GM12878 (cell line): Measurements from ENCODE around the gene PLOD2. TPM values are rescaled to one million over a fixed set of nuclear protein-coding genes. Genes with fewer than 3 reads are reported as not detected.

Experiments
- ATAC-seq: fragments of 200-7000 bp; cut with Tn5 transposase; 3 replicates; pipeline ENCODE4 v1.9.1; 2020; ENCODE audit warnings: mild to moderate bottlenecking, moderate library complexity
- BruUV-seq: library from RNA; stranded (reverse); fragments of 400-500 nt; replicated peaks from 2 replicates; lab custom pipeline; 2021; lab: Mats Ljungman, UMichigan
- CTCF ChIA-PET: fragments of 300-600 bp; sonication (Branson Sonifier 250); formaldehyde crosslinking; extraction: SDS; loops from one replicate; lab custom pipeline; 2021; ENCODE audit warnings: inconsistent platforms; lab: Yijun Ruan, JAX
- POLR2A ChIA-PET: fragments of 350-600 bp; formaldehyde crosslinking; extraction: SDS; loops from one replicate; lab custom pipeline; 2021; ENCODE audit warnings: inconsistent platforms; lab: Charles Lee
- RAD21 ChIA-PET: fragments of 300-600 bp; sonication (Branson Sonifier 250); formaldehyde crosslinking; loops from one replicate; lab custom pipeline; 2023; ENCODE audit warnings: antibody characterized with exemption; ENCODE audit not compliant: unreplicated experiment; lab: Charles Lee
- SMC1A ChIA-PET: fragments of 300-600 bp; sonication (Branson Sonifier 250); formaldehyde crosslinking; loops from one replicate; lab custom pipeline; 2023; ENCODE audit not compliant: unreplicated experiment, uncharacterized antibody; lab: Charles Lee
- DNase-seq: peaks from one replicate; pipeline ENCODE4 v3.0.0-alpha.2; 2011; ENCODE audit warnings: low read depth, low spot score
- FAIRE-seq: peaks from 3 replicates; lab custom pipeline; 2011; peaks lifted over from hg19 to GRCh38; lab: Jason Lieb, UNC
- H2AFZ ChIP-seq: 2 replicates; pipeline ENCODE4 v1.6.0; 2011; ENCODE audit warnings: low read depth, low read length, control low read depth; ENCODE audit not compliant: control insufficient read depth
- H3K27ac ChIP-seq: 2 replicates; pipeline ENCODE4 v1.5.1; 2011; ENCODE audit warnings: control low read depth; ENCODE audit not compliant: control insufficient read depth, insufficient read depth
- H3K27me3 ChIP-seq, 2 experiments: replicated peaks in 1 of 2; 2 replicates each; pipeline versions ENCODE4 v1.6.0 to v1.6.1; 2011; ENCODE audit warnings: low read length in 1 of 2; ENCODE audit not compliant: control insufficient read depth in 2 of 2, insufficient read depth in 2 of 2
- H3K36me3 ChIP-seq, 2 experiments: 2 replicates each; pipeline ENCODE4 v1.5.1; 2011; ENCODE audit warnings: low read length in 1 of 2; ENCODE audit not compliant: control insufficient read depth in 2 of 2, insufficient read depth in 2 of 2
- H3K4me1 ChIP-seq: 2 replicates; pipeline ENCODE4 v1.6.1; 2011; ENCODE audit warnings: mild to moderate bottlenecking, low read length, moderate library complexity, mixed read lengths; ENCODE audit not compliant: control insufficient read depth, insufficient read depth
- H3K4me2 ChIP-seq: 2 replicates; pipeline ENCODE4 v1.6.0; 2011; ENCODE audit warnings: control low read depth; ENCODE audit not compliant: control insufficient read depth, insufficient read depth
- H3K4me3 ChIP-seq: fragments of 200-600 bp; sonication (generic); 2 replicates; pipeline ENCODE4 v1.5.1; 2016
- H3K79me2 ChIP-seq: 2 replicates; pipeline ENCODE4 v1.6.0; 2011; ENCODE audit warnings: low read length; ENCODE audit not compliant: control insufficient read depth, insufficient read depth
- H3K9ac ChIP-seq: 2 replicates; pipeline ENCODE4 v1.8.0; 2011; ENCODE audit warnings: low read length, control low read depth, mixed read lengths; ENCODE audit not compliant: control insufficient read depth, insufficient read depth
- H3K9me3 ChIP-seq: replicated peaks from 3 replicates; pipeline ENCODE4 v1.5.1; 2011; ENCODE audit warnings: mild to moderate bottlenecking, low read length; ENCODE audit not compliant: control insufficient read depth, insufficient read depth
- H4K20me1 ChIP-seq: 2 replicates; pipeline ENCODE4 v1.6.0; 2011; ENCODE audit not compliant: control insufficient read depth, insufficient read depth
- BMI1 ChIP-seq: fragments of 450-650 bp; IDR thresholded peaks from 2 replicates; pipeline ENCODE4 v1.6.1; 2016; ENCODE audit warnings: mild to moderate bottlenecking, moderate library complexity, borderline replicate concordance
- CHD2 ChIP-seq: IDR thresholded peaks from 2 replicates; pipeline ENCODE4 v1.6.1; 2011; ENCODE audit warnings: low read depth, low read length, improper control_type of control experiment, borderline replicate concordance
- FOS ChIP-seq: IDR thresholded peaks from 3 replicates; pipeline ENCODE4 v1.6.1; 2011; ENCODE audit warnings: borderline replicate concordance; ENCODE audit not compliant: insufficient read length; ENCODE audit errors: extremely low read depth
- HDAC6 ChIP-seq: fragments of 200-600 bp; sonication (generic); IDR thresholded peaks from one replicate; pipeline ENCODE4 v1.8.0; 2017; ENCODE audit warnings: antibody characterized with exemption; ENCODE audit not compliant: unreplicated experiment
- HDGF ChIP-seq: fragments of 450-650 bp; IDR thresholded peaks from 2 replicates; pipeline ENCODE4 v1.6.1; 2016; ENCODE audit warnings: antibody characterized with exemption
- IRF4 ChIP-seq: IDR thresholded peaks from 2 replicates; pipeline ENCODE4 v1.6.1; 2011; ENCODE audit warnings: low read depth, low read length
- NR2C2 ChIP-seq: IDR thresholded peaks from 2 replicates; pipeline ENCODE4 v1.6.1; 2011; ENCODE audit warnings: borderline replicate concordance, low read depth; ENCODE audit not compliant: control insufficient read depth, insufficient read length
- PML ChIP-seq: IDR thresholded peaks from 2 replicates; pipeline ENCODE4 v1.6.1; 2012; ENCODE audit warnings: low read length, inconsistent platforms
- RELA ChIP-seq: fragments of 450-650 bp; IDR thresholded peaks from 2 replicates; pipeline ENCODE4 v1.8.0; 2014; ENCODE audit warnings: borderline replicate concordance; ENCODE audit not compliant: partially characterized antibody
- SP1 ChIP-seq: IDR thresholded peaks from one replicate; pipeline ENCODE4 v1.6.1; 2011; ENCODE audit warnings: low read depth, low read length
- TARDBP ChIP-seq: IDR thresholded peaks from 2 replicates; pipeline ENCODE4 v1.6.1; 2016; ENCODE audit warnings: borderline replicate concordance
- TCF7 ChIP-seq: IDR thresholded peaks from 2 replicates; pipeline ENCODE4 v1.6.1; 2014; ENCODE audit warnings: antibody characterized with exemption, borderline replicate concordance
- WRNIP1 ChIP-seq: IDR thresholded peaks from 2 replicates; pipeline ENCODE4 v1.6.1; 2011; ENCODE audit warnings: low read depth, low read length, improper control_type of control experiment, borderline replicate concordance
- YBX1 ChIP-seq: fragments of 450-650 bp; IDR thresholded peaks from 2 replicates; pipeline ENCODE4 v1.6.1; 2016; ENCODE audit warnings: antibody characterized with exemption
- ZBED1 ChIP-seq: IDR thresholded peaks from 2 replicates; pipeline ENCODE4 v1.6.1; 2016; ENCODE audit warnings: borderline replicate concordance
- WGBS: methylation state at CpG from one replicate; pipeline ENCODE4 v1.1.6; 2016; ENCODE audit warnings: low lambda C conversion rate; ENCODE audit not compliant: insufficient replicate concordance, insufficient coverage; ENCODE audit errors: missing lambda C conversion rate; 5-methylcytosine and 5-hydroxymethylcytosine counted together
- in situ Hi-C: fragments of 300-500 bp; cut with MboI; formaldehyde crosslinking; loops from 9 replicates; pipeline ENCODE4 v1.14.3; 2018; ENCODE audit warnings: mixed read lengths
- intact Hi-C: fragments of 100-400 bp; cut with micrococcal nuclease; formaldehyde crosslinking; loops from one replicate; pipeline ENCODE4 v1.14.2; 2022; ENCODE audit not compliant: unreplicated experiment
- polyA plus RNA-seq, 11 experiments: library from polyadenylated mRNA; depleted of rRNA in 4 of 11; unstranded in 6 of 11; stranded (reverse) in 5 of 11; fragments of >200 nt; fragmentation: Nextera tagmentation in 4 of 11; fragmentation: Illumina TruSeq in 1 of 11; extraction: Ambion mirVana in 4 of 11; extraction: Trizol in 1 of 11; gene quantifications; 1 replicate in 1 of 11; 2 replicates in 10 of 11; pipeline versions ENCODE4 v1.2.1 to v1.2.3, GENCODE V29; 2011 to 2016; ENCODE audit warnings: inconsistent platforms in 2 of 11, missing spikeins in 2 of 11, low read depth in 1 of 11
- total RNA-seq, 4 experiments: library from RNA; depleted of rRNA in 3 of 4; stranded (reverse); fragments of >200 nt in 3 of 4; fragmentation: Illumina TruSeq in 1 of 4; extraction: Trizol in 1 of 4; gene quantifications; 2 replicates each; pipeline versions ENCODE4 v1.2.1 to v1.2.3, GENCODE V29; 2013 to 2021
- TF ChIP-seq, protein P1 (sequence below), 3 experiments: IDR thresholded peaks in 2 of 3; conservative IDR thresholded peaks in 1 of 3; 2 replicates each; pipeline ENCODE4 v1.5.1; 2011; ENCODE audit warnings: low read depth in 3 of 3, low read length in 3 of 3, mild to moderate bottlenecking in 3 of 3, control low read depth in 2 of 3, moderate library complexity in 2 of 3, inconsistent platforms in 1 of 3, mixed read lengths in 1 of 3; ENCODE audit not compliant: control insufficient read depth in 2 of 3, insufficient read depth in 1 of 3; ENCODE audit errors: extremely low read depth in 1 of 3
- TF ChIP-seq, protein P2 (sequence below): IDR thresholded peaks from 2 replicates; pipeline ENCODE4 v1.6.1; 2012; ENCODE audit warnings: mild to moderate bottlenecking, low read depth, low read length
- TF ChIP-seq, protein P3 (sequence below): IDR thresholded peaks from 2 replicates; pipeline ENCODE4 v1.6.1; 2012; ENCODE audit warnings: low read depth, low read length, improper control_type of control experiment

The PLOD2 gene
- total and polyA plus RNA-seq, 10 of the 15 experiments (the other 5 are each of a cell fraction or from before 2014, with no cell fraction given): 0.03 to 0.56 (median 0.33) TPM; not detected in 4

DNA sequence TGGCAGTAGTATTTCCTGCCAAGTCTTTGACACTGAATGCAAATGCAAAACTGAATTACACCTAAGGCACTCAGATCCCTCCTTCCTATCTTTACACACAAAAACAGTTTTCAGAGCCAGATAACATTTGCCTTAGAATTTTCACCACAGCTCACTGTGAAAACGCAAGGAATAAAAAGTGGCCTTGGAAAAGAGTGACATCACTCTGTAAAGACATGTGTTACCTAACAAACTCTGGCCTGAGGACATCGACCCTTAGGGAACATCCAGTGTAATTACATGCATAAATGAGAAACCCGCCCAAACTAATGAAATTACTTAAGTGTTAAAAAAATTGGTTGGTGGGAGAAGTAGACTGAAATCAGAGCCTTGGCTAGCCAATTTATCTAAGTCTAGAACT, 88.9 kb downstream of the PLOD2 start:
- Histone ChIP-seq H3K9ac (no peak overlapping the region), H3K4me2 (no peak overlapping the region), H3K27me3 (no peaks in the 10 kb centered on the region), H2AFZ (no peak overlapping the region), H3K4me3 (no peak overlapping the region)
- intact Hi-C loops (no loop called here), in situ Hi-C loops (loop anchor here (25.0 kb wide), 1 partner anchor 515 kb away; no protein-coding TSS in a partner anchor)
- BruUV-seq: no TSS peak
- POLR2A ChIA-PET: no interaction called here
- no peak for FAIRE-seq
- SMC1A ChIA-PET: interaction anchor here (1.0 kb wide), 1 partner anchor 117 kb away, joined by 3 read pairs; no protein-coding TSS in a partner anchor
- ATAC-seq: no peak; the same call in 2 of the 3 replicates
- no peak for DNase-seq
- no peak for TF ChIP-seq HDAC6
- no peak for TF ChIP-seq TARDBP
- no peak for TF ChIP-seq FOS
- TF ChIP-seq, protein P1, sequence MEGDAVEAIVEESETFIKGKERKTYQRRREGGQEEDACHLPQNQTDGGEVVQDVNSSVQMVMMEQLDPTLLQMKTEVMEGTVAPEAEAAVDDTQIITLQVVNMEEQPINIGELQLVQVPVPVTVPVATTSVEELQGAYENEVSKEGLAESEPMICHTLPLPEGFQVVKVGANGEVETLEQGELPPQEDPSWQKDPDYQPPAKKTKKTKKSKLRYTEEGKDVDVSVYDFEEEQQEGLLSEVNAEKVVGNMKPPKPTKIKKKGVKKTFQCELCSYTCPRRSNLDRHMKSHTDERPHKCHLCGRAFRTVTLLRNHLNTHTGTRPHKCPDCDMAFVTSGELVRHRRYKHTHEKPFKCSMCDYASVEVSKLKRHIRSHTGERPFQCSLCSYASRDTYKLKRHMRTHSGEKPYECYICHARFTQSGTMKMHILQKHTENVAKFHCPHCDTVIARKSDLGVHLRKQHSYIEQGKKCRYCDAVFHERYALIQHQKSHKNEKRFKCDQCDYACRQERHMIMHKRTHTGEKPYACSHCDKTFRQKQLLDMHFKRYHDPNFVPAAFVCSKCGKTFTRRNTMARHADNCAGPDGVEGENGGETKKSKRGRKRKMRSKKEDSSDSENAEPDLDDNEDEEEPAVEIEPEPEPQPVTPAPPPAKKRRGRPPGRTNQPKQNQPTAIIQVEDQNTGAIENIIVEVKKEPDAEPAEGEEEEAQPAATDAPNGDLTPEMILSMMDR (IDR thresholded peaks at IDR 0.05 in 2 of 3, conservative IDR thresholded peaks at IDR 0.05 in 1 of 3; ENCODE audit: control insufficient read depth in 2 of 3, extremely low read depth in 1 of 3, insufficient read depth in 1 of 3, low read depth in 3 of 3, low read length in 3 of 3): no peak
- TF ChIP-seq SP1: no peak
- no peak for TF ChIP-seq TCF7
- no peak for TF ChIP-seq WRNIP1
- no peak for TF ChIP-seq CHD2
- TF ChIP-seq, protein P2, sequence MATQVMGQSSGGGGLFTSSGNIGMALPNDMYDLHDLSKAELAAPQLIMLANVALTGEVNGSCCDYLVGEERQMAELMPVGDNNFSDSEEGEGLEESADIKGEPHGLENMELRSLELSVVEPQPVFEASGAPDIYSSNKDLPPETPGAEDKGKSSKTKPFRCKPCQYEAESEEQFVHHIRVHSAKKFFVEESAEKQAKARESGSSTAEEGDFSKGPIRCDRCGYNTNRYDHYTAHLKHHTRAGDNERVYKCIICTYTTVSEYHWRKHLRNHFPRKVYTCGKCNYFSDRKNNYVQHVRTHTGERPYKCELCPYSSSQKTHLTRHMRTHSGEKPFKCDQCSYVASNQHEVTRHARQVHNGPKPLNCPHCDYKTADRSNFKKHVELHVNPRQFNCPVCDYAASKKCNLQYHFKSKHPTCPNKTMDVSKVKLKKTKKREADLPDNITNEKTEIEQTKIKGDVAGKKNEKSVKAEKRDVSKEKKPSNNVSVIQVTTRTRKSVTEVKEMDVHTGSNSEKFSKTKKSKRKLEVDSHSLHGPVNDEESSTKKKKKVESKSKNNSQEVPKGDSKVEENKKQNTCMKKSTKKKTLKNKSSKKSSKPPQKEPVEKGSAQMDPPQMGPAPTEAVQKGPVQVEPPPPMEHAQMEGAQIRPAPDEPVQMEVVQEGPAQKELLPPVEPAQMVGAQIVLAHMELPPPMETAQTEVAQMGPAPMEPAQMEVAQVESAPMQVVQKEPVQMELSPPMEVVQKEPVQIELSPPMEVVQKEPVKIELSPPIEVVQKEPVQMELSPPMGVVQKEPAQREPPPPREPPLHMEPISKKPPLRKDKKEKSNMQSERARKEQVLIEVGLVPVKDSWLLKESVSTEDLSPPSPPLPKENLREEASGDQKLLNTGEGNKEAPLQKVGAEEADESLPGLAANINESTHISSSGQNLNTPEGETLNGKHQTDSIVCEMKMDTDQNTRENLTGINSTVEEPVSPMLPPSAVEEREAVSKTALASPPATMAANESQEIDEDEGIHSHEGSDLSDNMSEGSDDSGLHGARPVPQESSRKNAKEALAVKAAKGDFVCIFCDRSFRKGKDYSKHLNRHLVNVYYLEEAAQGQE: no peak
- TF ChIP-seq, protein P3, sequence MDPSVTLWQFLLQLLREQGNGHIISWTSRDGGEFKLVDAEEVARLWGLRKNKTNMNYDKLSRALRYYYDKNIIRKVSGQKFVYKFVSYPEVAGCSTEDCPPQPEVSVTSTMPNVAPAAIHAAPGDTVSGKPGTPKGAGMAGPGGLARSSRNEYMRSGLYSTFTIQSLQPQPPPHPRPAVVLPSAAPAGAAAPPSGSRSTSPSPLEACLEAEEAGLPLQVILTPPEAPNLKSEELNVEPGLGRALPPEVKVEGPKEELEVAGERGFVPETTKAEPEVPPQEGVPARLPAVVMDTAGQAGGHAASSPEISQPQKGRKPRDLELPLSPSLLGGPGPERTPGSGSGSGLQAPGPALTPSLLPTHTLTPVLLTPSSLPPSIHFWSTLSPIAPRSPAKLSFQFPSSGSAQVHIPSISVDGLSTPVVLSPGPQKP: no peak
- TF ChIP-seq PML: no peak
- TF ChIP-seq ZBED1: no peak
- no peak for TF ChIP-seq HDGF
- no peak for TF ChIP-seq YBX1
- TF ChIP-seq NR2C2: no peak
- no peak for TF ChIP-seq IRF4
- no peak for TF ChIP-seq RELA
- TF ChIP-seq BMI1: no peak
- TF ChIP-seq, all 136 proteins: peak for 0
- no peaks in the 10 kb centered on the region for H3K9me3 ChIP-seq
- ChIA-PET CTCF (interaction anchor here (0.9 to 1.7 kb wide), 6 partner anchors 9 to 117 kb away, joined by 3 to 4 read pairs (median 4); no protein-coding TSS in a partner anchor), RAD21 (no interaction called here)
- no peaks in the 10 kb centered on the region for H3K79me2 ChIP-seq
- H3K4me1 ChIP-seq: no peaks in the 10 kb centered on the region
- H3K36me3 ChIP-seq: no peaks in the 10 kb centered on the region
- H4K20me1 ChIP-seq: no peaks in the 10 kb centered on the region
- WGBS: 22% methylated on average over 3 of the region's 3 CpGs
- no peak overlapping the region for H3K27ac ChIP-seq
